ENCODE data around the gene ABCB9. TPM values are rescaled to one million over a fixed set of nuclear protein-coding genes. Genes with fewer than 3 reads are reported as not detected.

Gene ABCB9
- total RNA-seq, 1 donor from 2014 or later: 1.9 TPM

GRCh38 chr12:122880155-122880667, 86.1 kb downstream of the ABCB9 start:
- no peaks in the 10 kb centered on the region for H3K9me3 Mint-ChIP-seq
- peaks cover 92% of the 10 kb centered on the region for H3K27me3 ChIP-seq
- H3K4me3 Mint-ChIP-seq: peak overlapping the region; percentile 44
- H3K9me3 ChIP-seq (ENCODE audit: low read depth): no peaks in the 10 kb centered on the region
- H3K36me3 ChIP-seq: no peaks in the 10 kb centered on the region
- peaks cover 48% of the 10 kb centered on the region for H3K4me1 Mint-ChIP-seq
- peaks cover 8% of the 10 kb centered on the region for H3K4me1 ChIP-seq
- peak overlapping the region; percentile 61 for H3K27ac Mint-ChIP-seq
- peaks cover 2% of the 10 kb centered on the region for H3K27me3 Mint-ChIP-seq (ENCODE audit: insufficient read depth, low read depth)
- no peak for TF ChIP-seq CTCF (IDR thresholded peaks at IDR 0.05)
- no peak for TF ChIP-seq EZH2phosphoT487 (IDR thresholded peaks at IDR 0.05)
- no peak for TF ChIP-seq EZH2 (IDR thresholded peaks at IDR 0.05)
- H4K20me1 ChIP-seq (ENCODE audit: low read depth): peaks cover 100% of the 10 kb centered on the region
- H3K79me2 ChIP-seq (ENCODE audit: low read depth): peaks cover 47% of the 10 kb centered on the region
- no peak for DNase-seq (ENCODE audit: low spot score)
- no peak overlapping the region for H3K9ac ChIP-seq
- H3K4me3 ChIP-seq: no peak overlapping the region
- peaks cover 5% of the 10 kb centered on the region for H3F3A ChIP-seq (ENCODE audit: low read depth)
- H3K4me2 ChIP-seq: no peak overlapping the region
- no peak overlapping the region for H2AFZ ChIP-seq (replicated peaks)
- H3K27ac ChIP-seq: no peak overlapping the region
- H3K36me3 Mint-ChIP-seq: peaks cover 1% of the 10 kb centered on the region

Small RNA genes lying within 50 kb of the gene (microRNA-seq; reads per million reads assigned to microRNA genes)
- not detected for gene MIR4304

Small RNA genes lying within 50 kb of the gene (small RNA-seq; reads per million reads assigned to genes)
- gene ARL6IP4 (not detected), gene MIR4304 (not detected)

Other genes starting within 250 kb of the ABCB9 start
- not detected in 2 replicates for gene HCAR3, start 249.7 kb downstream of the ABCB9 start, total RNA-seq (ENCODE audit: low replicate concordance)
- gene HCAR1, start 235.6 kb downstream of the ABCB9 start, total RNA-seq (ENCODE audit: low replicate concordance): 0.06 TPM in 1 of 2 replicates, not detected in the other
- gene DENR, start 213.6 kb downstream of the ABCB9 start, total RNA-seq (ENCODE audit: low replicate concordance): 52.9 and 100.0 TPM in 2 replicates
- gene CCDC62, start 191.9 kb downstream of the ABCB9 start, total RNA-seq (ENCODE audit: low replicate concordance): 0.79 and 0.81 TPM in 2 replicates
- gene HIP1R, start 131.0 kb downstream of the ABCB9 start, total RNA-seq (ENCODE audit: low replicate concordance): 19.3 and 25.6 TPM in 2 replicates
- 19.4 and 23.9 TPM in 2 replicates for gene VPS37B, start 70.3 kb downstream of the ABCB9 start, total RNA-seq (ENCODE audit: low replicate concordance)
- 9.9 and 20.6 TPM in 2 replicates for gene OGFOD2, start 8.8 kb upstream of the ABCB9 start, total RNA-seq (ENCODE audit: low replicate concordance)
- 83.8 and 143 TPM in 2 replicates for gene ARL6IP4, start 14.2 kb upstream of the ABCB9 start, total RNA-seq (ENCODE audit: low replicate concordance)
- gene PITPNM2, start 184.6 kb upstream of the ABCB9 start, total RNA-seq (ENCODE audit: low replicate concordance): 0.56 and 1.2 TPM in 2 replicates

Data from neural progenitor cell (in vitro differentiated cells).